IgD-negative memory B cell (primary cell): Measurements from ENCODE around the gene RFLNA. TPM values are rescaled to one million over a fixed set of nuclear protein-coding genes. Genes with fewer than 3 reads are reported as not detected.

Experiments used
- H3K27ac Mint-ChIP-seq, 3 donors: one replicate each; pipeline ENCODE4 v1.8.0; 2020 to 2022; ENCODE audit warnings: mild to moderate bottlenecking in 3 of 3, mixed read lengths in 3 of 3, moderate library complexity in 1 of 3
- H3K27me3 Mint-ChIP-seq: one replicate; pipeline ENCODE4 v1.8.0; 2021; ENCODE audit warnings: mixed read lengths
- H3K36me3 Mint-ChIP-seq: one replicate; pipeline ENCODE4 v1.8.0; 2020; ENCODE audit warnings: mild to moderate bottlenecking, mixed read lengths
- H3K4me1 Mint-ChIP-seq, 3 donors: one replicate each; pipeline ENCODE4 v1.8.0; 2020 to 2022; ENCODE audit warnings: mixed read lengths in 3 of 3, mild to moderate bottlenecking in 1 of 3
- H3K4me3 Mint-ChIP-seq, 4 donors: one replicate each; pipeline ENCODE4 v1.8.0; 2020 to 2022; ENCODE audit warnings: mild to moderate bottlenecking in 4 of 4, mixed read lengths in 4 of 4, moderate library complexity in 3 of 4
- H3K9me3 Mint-ChIP-seq, 3 donors: one replicate each; pipeline ENCODE4 v1.8.0; 2020 to 2021; ENCODE audit warnings: mixed read lengths in 3 of 3, mild to moderate bottlenecking in 1 of 3
- polyA plus RNA-seq: library from polyadenylated mRNA; unstranded; fragments of 300-500 nt; fragmentation: Illumina TruSeq; gene quantifications from one replicate; pipeline ENCODE4 v1.2.3, GENCODE V29; 2021

Gene RFLNA, protein sequence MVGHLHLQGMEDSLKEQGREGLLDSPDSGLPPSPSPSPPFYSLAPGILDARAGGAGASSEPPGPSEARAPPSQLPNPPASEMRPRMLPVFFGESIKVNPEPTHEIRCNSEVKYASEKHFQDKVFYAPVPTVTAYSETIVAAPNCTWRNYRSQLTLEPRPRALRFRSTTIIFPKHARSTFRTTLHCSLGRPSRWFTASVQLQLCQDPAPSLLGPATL
- polyA plus RNA-seq, result not detected

DNA sequence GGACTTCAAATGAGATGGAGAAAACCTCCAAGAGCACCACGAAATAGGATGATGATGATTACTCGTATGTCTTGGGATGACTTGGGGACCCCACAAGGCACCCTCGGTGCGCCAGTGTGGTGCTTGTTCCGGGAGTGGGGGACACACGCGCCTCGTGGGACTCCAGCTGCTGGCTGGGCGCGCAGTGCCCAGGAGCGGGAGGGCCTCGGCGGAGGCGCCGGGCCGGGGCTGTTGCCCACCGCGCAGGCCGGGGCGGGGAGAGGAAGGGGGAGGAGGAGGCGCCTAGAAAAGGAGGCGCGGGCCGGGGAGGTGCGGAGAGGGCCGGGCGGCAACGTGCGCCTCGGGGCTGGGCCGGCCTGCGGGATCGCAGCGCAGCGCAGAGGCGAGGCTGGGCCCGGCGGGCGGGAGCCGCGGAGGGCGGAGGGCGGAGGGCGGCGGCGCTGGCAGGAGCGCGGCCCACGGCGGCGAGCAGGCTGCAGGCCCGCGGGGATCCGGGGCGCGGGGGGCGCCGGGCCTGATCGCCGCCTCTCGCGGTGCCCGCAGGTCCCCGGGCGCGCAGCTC lies at the start of gene RFLNA:
Gene RFLNA, plus strand, starts transcription at position 314 of the 562 bp plus-strand sequence. CDS start 337 bp downstream, outside the sequence.
- Mint-ChIP-seq H3K4me3 (no peak within 1 kb of the TSS), H3K9me3 (peaks cover 0 to 2% (median 0%) of the 10 kb centered on the region in 3 donors), H3K27ac (peak within 1 kb of the TSS in 1 of 3 donors; percentile 67), H3K4me1 (peaks cover 0 to 2% (median 1%) of the 10 kb centered on the region in 3 donors), H3K27me3 (peaks cover 35% of the 10 kb centered on the region), H3K36me3 (no peaks in the 10 kb centered on the region)

DNA sequence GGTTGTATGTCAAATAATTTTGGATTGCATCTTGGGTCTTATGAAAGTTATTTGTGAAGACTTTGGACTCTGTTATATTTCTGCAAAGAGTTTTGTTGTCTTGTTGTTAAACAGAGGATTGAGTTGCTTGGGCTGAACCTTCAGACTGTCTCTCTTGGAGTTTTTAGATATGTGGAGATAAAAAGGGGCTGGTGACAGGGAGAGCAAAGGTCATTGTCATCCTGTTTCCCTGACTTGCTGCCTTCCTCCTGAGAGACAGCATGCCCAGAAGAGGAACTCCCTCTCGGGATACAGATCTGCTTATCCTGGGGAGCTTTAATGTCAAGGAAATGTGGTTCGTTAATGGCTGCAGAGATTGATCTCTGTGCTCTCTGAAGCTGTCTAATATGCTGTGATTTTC lies 47.6 kb upstream of the RFLNA start:
- Mint-ChIP-seq H3K27me3 (peaks cover 11% of the 10 kb centered on the region), H3K9me3 (peaks cover 5 to 24% (median 6%) of the 10 kb centered on the region in 3 donors), H3K4me3 (no peak overlapping the region), H3K27ac (no peak overlapping the region), H3K36me3 (peaks cover 1% of the 10 kb centered on the region), H3K4me1 (peaks cover 0 to 1% (median 0%) of the 10 kb centered on the region in 3 donors)

DNA sequence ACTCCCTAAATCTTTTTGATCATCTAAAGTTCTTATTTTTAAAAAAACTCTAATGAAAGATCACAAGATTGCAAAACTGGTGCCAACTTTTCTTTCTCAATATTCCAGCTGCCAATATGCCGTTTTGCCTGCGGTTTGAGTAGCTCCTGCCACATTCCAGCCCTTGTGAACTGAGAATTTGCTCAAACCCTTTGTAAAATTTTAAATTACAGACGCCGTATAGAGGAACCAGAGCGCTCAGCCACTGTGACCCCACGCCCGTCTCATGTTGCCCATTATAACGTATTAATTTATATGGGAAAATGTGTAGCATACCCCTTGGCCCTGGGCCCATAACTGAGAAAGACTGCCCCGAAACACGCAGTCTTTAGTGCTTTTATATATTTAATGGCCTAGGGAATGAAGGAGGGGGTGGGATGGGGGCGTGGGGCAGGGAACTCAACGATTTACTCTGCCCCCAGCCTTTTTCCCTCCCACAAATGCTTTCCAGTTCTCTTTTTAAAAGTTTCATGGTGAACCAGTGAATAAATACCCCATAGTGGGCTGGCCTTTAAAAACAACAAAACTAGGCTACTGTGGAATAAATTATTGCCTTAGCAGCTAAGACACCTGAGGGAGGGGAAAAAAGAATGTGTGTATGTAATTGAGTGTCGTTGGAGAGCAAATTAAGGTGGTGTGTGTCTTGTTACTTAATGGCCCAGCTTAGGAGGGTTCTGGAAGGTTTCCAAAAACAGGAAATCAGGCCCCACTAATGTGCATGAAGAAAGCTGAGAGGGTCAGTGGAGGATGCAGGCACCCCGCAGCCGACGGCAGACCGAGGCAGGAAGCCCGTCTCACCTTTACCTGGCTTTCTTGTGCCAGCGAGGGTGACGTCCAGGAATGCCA lies 45.7 kb upstream of the RFLNA start:
- H3K36me3 Mint-ChIP-seq, result peaks cover 1% of the 10 kb centered on the region
- no peak overlapping the region for H3K4me3 Mint-ChIP-seq
- no peak overlapping the region for H3K27ac Mint-ChIP-seq
- H3K27me3 Mint-ChIP-seq, result peaks cover 22% of the 10 kb centered on the region
- peaks cover 2 to 20% (median 5%) of the 10 kb centered on the region in 3 donors for H3K9me3 Mint-ChIP-seq
- H3K4me1 Mint-ChIP-seq, result no peaks in the 10 kb centered on the region

DNA sequence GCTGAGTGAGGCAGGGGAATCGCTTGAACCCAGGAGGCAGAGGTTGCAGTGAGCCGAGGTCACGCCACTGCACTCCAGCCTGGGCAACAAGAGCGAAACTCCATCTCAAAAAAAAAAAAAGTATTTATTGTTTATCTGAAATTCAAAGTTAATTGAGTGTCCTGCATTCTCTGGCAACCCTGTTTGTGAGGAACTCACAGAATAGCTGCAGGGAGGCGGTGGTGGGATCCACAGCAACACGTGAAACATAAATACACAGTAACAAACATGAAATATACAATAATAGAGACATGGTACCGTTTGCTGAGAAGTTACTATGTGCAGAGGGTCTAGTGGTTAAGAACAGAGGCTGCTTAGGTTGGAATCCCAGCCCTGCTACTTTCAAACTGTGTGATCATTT lies 43.7 kb upstream of the RFLNA start:
- no peak overlapping the region for H3K27ac Mint-ChIP-seq
- H3K4me3 Mint-ChIP-seq, result no peak overlapping the region
- H3K4me1 Mint-ChIP-seq, result no peaks in the 10 kb centered on the region
- H3K27me3 Mint-ChIP-seq, result peaks cover 19% of the 10 kb centered on the region
- H3K9me3 Mint-ChIP-seq, result peaks cover 0 to 17% (median 4%) of the 10 kb centered on the region in 3 donors
- peaks cover 1% of the 10 kb centered on the region for H3K36me3 Mint-ChIP-seq

DNA sequence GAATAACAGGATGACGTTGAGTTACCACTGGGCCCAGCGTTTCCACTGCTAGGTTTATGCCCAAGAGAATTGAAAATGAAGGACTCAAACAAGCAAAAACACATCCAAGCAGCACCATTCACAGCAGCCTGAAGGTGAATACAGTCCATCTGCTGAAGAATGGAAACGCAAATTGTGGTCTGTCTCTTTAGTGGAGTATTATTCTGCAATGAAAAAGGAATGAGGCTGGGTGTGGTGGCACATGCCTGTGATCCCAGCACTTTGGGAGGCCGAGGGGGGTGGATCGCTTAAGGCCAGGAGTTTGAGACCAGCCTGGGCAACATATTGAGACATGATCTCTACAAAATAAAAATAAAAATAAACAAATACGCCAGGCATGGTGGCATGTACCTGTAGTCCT lies 41.9 kb upstream of the RFLNA start:
- Mint-ChIP-seq H3K27ac (peak overlapping the region in 1 of 3 donors; percentile 44), H3K9me3 (peaks cover 0 to 1% (median 0%) of the 10 kb centered on the region in 3 donors), H3K4me3 (no peak overlapping the region), H3K4me1 (no peaks in the 10 kb centered on the region), H3K36me3 (peaks cover 1% of the 10 kb centered on the region), H3K27me3 (peaks cover 25% of the 10 kb centered on the region)

DNA sequence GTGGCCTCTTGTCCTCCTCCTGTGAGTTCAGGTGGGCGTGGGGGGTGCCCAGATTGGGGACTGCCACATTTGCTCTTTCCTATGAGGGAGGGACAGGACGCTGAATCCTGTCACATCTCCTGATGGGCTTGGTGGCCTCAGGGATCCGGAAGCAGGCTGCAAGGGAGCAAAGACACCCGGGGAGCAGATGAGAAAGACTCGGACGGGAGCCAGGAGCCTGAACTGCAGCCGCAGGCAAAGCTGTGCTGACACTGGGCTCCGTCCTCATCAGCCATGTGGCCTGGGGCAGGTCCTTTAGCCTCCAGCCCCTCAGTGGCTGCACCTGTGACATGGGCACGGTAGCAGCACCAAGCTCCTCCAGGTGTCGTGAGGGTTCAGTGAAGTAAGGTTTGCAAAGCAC lies 40.8 kb upstream of the RFLNA start:
- no peaks in the 10 kb centered on the region for H3K4me1 Mint-ChIP-seq
- peaks cover 24% of the 10 kb centered on the region for H3K27me3 Mint-ChIP-seq
- no peaks in the 10 kb centered on the region for H3K9me3 Mint-ChIP-seq
- peaks cover 1% of the 10 kb centered on the region for H3K36me3 Mint-ChIP-seq
- no peak overlapping the region for H3K27ac Mint-ChIP-seq
- H3K4me3 Mint-ChIP-seq, result no peak overlapping the region

DNA sequence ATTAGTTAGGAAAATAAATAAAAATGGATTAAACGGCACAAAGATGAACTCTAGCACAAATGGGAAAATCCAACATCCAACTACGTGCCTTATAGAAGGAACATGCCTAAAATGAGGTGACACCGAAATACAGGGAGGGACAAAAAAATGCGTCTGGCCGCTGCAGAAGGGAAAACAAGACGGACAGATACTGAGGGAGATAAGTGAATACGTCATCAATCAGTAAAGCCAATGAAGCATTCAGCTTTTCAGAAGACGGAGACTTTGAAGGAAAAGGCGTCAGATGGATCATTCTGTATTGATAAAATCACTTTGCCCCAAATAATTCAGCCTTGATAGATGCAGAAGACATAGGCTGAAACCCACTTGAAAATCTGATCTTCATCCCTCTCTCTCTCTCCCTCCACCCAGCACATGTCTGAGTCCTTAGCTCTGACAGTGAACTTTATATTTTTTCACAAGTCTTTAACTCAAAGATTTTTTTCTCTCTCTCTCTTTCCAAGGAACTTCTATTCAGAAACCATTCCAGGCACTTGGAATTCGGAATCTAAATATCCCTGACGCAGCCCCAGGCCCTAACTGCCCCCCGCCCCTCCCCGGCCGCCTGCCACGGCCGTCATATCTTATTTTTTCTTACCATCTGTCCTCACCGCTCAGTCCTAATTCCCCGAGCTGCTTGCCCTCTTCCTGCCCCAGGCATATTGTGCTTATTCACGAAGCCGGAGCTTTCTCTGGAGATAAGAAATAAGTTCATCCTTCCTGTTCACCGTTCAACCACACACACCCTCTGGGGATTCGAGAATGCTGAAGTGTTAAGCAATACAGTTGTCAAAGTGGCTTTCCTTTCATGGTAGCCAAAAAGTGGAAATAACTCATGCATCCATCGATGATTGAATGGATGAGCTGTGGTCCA lies 35.5 kb upstream of the RFLNA start:
- no peak overlapping the region for H3K27ac Mint-ChIP-seq
- no peaks in the 10 kb centered on the region for H3K36me3 Mint-ChIP-seq
- H3K4me1 Mint-ChIP-seq, result peaks cover 0 to 4% (median 0%) of the 10 kb centered on the region in 3 donors
- peak overlapping the region in 1 of 4 donors; percentile 23 for H3K4me3 Mint-ChIP-seq
- peaks cover 0 to 2% (median 0%) of the 10 kb centered on the region in 3 donors for H3K9me3 Mint-ChIP-seq
- peaks cover 29% of the 10 kb centered on the region for H3K27me3 Mint-ChIP-seq

DNA sequence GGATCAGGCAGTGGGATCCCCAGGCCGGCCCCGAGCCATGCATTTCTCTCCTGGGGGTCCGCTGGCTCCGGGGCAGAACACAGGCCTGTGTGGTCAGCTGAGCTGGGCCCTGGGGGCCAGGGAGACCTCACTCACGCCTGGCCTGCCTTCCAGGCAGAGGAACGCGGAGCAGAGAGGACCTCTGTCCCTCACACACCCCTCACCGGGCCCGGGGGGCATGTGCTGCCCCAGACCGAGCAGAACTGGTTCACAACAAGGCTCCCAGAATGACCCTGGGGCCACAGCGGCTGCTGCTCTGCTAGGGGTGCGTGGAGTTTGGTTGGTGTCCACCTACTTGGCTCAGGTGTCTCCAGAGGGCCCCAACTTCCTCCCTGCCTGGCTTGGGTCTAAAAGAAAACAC lies 33.0 kb upstream of the RFLNA start:
- peaks cover 41% of the 10 kb centered on the region for H3K27me3 Mint-ChIP-seq
- H3K36me3 Mint-ChIP-seq, result no peaks in the 10 kb centered on the region
- H3K9me3 Mint-ChIP-seq, result peaks cover 0 to 2% (median 0%) of the 10 kb centered on the region in 3 donors
- H3K4me3 Mint-ChIP-seq, result no peak overlapping the region
- no peak overlapping the region for H3K27ac Mint-ChIP-seq
- peaks cover 0 to 4% (median 0%) of the 10 kb centered on the region in 3 donors for H3K4me1 Mint-ChIP-seq

DNA sequence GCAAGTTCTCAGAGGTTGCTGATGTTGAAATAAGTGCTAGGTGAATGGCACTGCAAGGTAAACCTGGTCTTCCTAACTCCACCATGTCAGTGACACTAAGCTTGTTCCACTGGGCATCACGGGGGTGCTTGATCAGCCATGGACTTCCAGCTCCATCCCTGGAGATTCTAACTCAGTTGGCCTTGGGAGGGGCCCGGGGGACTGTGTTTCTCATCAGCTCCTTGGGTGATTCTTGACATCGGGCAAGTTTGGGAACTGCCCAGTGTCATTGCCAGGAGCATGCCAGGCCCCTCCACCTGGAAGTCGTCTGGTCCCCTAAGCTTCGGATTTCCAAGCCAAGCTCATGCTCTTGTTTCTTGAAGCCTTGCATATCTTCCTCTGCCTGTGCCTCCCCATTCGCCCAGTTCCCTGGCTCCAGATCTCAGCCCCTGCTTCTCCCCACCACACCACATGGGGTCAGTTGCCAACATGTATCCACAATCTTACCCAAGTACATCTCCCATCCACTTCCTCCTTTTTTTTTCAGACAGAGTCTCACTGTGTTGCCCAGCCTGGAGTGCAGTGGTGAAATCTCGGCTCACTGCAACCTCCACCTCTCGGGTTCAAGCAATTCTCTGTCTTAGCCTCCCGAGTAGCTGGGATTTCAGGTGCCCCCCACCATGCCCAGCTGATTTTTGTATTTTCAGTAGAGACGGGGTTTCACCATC lies 30.7 kb upstream of the RFLNA start:
- H3K4me3 Mint-ChIP-seq, result peak overlapping the region in 1 of 4 donors; percentile 14
- H3K27ac Mint-ChIP-seq, result no peak overlapping the region
- H3K9me3 Mint-ChIP-seq, result peaks cover 0 to 4% (median 0%) of the 10 kb centered on the region in 3 donors
- H3K27me3 Mint-ChIP-seq, result peaks cover 41% of the 10 kb centered on the region
- peaks cover 0 to 4% (median 0%) of the 10 kb centered on the region in 3 donors for H3K4me1 Mint-ChIP-seq
- no peaks in the 10 kb centered on the region for H3K36me3 Mint-ChIP-seq

DNA sequence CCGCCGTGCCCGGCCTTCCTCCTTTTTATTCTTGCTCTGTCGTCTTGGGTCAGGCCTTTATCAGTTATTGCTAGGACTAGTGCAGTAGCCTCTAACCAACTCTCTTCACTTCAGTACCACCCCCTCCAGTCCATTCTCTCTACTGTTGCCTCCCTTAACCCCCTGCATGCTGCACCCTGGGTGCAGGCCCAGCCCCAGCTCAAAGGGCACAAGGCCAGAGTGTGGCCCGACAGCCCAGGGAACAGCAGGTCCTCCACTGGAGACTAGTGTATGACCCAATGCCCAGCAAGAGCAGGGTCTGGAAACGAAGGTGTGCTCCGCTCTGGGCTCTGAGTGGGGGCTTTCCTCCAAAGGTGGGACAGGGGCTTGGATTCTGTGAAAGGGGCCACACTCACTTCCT lies 30.0 kb upstream of the RFLNA start:
- Mint-ChIP-seq H3K4me1 (peaks cover 0 to 1% (median 0%) of the 10 kb centered on the region in 3 donors), H3K36me3 (no peaks in the 10 kb centered on the region), H3K4me3 (no peak overlapping the region), H3K27ac (no peak overlapping the region), H3K9me3 (peaks cover 0 to 1% (median 0%) of the 10 kb centered on the region in 3 donors), H3K27me3 (peaks cover 35% of the 10 kb centered on the region)

DNA sequence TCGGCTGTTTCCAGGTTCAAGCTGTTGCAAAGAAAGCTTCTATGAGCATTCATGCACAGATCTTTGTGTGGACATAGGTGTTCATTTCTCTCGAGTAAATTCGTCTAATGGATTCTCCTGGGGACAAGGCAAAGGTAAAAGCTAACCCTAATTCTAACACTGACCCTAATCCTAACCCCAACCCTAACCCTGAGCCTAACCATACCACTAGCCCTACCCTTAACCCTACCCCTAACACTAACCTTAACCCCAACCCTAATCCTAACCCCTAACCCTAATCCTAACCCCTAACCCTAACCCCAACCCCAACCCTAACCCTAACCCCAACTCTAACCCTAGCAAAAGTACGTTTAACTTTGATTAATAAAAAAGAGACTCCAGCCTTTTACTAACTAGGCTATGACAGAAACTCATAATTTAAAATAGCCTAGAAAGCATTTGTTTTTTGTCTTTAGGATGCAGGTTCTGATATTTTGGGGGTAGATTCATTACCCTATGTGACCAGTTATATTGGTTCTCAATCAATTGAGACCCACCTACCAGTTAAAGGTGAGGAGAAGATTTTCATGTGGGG lies 27.6 kb upstream of the RFLNA start:
- no peak overlapping the region for H3K4me3 Mint-ChIP-seq
- H3K36me3 Mint-ChIP-seq, result no peaks in the 10 kb centered on the region
- no peaks in the 10 kb centered on the region for H3K4me1 Mint-ChIP-seq
- peaks cover 0 to 1% (median 0%) of the 10 kb centered on the region in 3 donors for H3K9me3 Mint-ChIP-seq
- peaks cover 32% of the 10 kb centered on the region for H3K27me3 Mint-ChIP-seq
- H3K27ac Mint-ChIP-seq, result peak overlapping the region in 1 of 3 donors; percentile 32

DNA sequence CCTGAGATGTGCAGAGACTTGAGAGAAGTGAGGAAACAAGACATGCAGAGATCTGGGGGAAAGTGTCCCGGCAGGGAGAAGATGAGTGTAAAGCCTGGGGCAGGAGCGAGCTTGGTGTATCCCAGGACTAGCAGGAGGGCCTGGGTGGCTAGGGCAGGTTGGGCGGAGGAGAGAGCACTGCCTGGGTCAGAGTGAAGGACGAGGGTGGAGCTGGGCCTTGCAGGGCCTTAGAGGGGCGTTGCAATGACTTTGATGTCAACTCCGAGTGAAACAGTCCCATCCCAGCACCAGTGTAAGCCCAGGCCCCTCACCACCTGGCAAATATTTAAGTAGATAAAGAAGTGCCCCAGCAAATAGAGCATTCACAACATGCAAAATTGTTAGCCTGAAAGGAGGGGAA lies 24.2 kb upstream of the RFLNA start:
- no peak overlapping the region for H3K4me3 Mint-ChIP-seq
- peaks cover 0 to 1% (median 0%) of the 10 kb centered on the region in 3 donors for H3K9me3 Mint-ChIP-seq
- H3K4me1 Mint-ChIP-seq, result no peaks in the 10 kb centered on the region
- H3K27ac Mint-ChIP-seq, result no peak overlapping the region
- H3K36me3 Mint-ChIP-seq, result no peaks in the 10 kb centered on the region
- peaks cover 18% of the 10 kb centered on the region for H3K27me3 Mint-ChIP-seq

DNA sequence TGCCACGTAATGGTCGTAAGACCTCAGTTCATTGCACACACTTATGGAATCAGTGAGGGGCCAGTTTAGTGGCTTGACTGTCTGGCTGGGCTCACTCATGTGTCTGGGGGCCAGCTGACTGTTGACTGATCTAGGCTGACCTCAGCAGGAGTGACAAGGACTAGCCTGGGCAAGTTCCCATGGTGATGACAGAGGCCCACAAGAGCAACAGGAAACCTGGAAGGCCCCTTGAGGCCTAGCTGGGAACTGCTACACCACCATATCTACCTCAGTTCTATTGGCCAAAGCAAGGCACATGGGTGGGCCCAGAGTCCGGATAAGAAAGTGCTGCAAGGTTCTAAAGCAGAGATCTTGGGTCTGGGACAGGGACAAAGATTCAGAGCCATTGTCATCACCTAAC lies 21.3 kb upstream of the RFLNA start:
- peaks cover 20% of the 10 kb centered on the region for H3K27me3 Mint-ChIP-seq
- no peaks in the 10 kb centered on the region for H3K9me3 Mint-ChIP-seq
- H3K36me3 Mint-ChIP-seq, result no peaks in the 10 kb centered on the region
- H3K27ac Mint-ChIP-seq, result no peak overlapping the region
- H3K4me3 Mint-ChIP-seq, result peak overlapping the region in 1 of 4 donors; percentile 38
- H3K4me1 Mint-ChIP-seq, result no peaks in the 10 kb centered on the region
